Measurements from ENCODE around the gene FXYD7.

The FXYD7 gene

DNA sequence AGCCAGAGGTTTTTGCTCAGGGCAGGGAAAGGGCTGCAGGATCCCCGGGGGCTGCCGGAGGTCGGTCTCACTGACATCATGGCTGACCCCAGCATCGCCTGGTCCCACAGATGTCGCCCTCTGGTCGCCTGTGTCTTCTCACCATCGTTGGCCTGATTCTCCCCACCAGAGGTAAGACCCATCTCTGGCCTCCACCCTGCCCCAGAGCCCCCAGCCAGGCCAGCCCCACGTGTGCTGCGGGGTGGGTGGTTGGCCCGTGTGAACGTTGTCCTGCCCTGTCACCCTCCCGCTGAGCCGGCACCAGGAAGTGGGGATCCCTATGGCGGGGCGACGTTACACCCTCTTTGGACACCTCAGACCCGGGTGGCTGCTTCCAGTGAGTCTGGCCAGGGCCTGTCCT, 12.4 kb downstream of the FXYD7 start:
- no peak for DNase-seq (ENCODE audit: low read depth)
- peak overlapping the region; percentile 85 for H3K4me3 ChIP-seq (ENCODE audit: low read depth, low read length)

DNA sequence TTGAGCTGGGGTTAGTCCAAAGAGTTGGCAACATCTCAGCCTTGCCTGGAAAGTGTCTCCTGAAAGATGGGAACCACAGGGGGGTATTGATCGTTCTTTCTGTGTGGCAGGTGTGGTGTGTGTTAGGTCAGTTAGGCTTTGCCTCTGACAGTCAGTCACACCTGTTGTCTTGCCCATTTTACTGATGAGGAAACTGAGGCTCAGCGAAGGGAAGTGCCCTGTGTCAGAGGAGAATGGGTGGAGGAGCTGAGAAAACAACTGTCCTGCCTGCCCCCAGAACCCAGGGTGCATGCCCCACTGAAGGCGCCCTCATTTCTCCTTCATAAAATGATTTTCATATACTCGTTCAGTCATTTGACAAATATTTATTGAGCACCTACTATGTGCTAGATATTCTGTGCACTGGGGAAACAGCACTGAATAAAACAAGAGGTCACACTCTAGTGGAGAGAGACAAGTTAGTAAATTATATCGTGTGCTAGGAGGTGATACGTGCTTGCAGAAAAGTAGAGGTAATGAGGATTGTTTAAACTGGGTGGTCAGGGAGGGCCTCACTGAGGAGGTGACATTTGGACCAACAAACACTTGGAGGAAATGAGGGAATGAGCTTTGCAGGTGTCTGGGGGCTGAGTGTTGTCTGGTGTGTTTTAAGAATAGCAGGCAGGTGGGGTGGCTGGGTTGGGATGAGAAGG, 13.1 kb downstream of the FXYD7 start:
- H3K4me3 ChIP-seq (ENCODE audit: low read depth, low read length): peak overlapping the region; percentile 85
- TF ChIP-seq, protein P1, sequence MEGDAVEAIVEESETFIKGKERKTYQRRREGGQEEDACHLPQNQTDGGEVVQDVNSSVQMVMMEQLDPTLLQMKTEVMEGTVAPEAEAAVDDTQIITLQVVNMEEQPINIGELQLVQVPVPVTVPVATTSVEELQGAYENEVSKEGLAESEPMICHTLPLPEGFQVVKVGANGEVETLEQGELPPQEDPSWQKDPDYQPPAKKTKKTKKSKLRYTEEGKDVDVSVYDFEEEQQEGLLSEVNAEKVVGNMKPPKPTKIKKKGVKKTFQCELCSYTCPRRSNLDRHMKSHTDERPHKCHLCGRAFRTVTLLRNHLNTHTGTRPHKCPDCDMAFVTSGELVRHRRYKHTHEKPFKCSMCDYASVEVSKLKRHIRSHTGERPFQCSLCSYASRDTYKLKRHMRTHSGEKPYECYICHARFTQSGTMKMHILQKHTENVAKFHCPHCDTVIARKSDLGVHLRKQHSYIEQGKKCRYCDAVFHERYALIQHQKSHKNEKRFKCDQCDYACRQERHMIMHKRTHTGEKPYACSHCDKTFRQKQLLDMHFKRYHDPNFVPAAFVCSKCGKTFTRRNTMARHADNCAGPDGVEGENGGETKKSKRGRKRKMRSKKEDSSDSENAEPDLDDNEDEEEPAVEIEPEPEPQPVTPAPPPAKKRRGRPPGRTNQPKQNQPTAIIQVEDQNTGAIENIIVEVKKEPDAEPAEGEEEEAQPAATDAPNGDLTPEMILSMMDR (IDR thresholded peaks at IDR 0.05; ENCODE audit: low read depth, low read length, missing control alignments): no peak
- no peak for DNase-seq (ENCODE audit: low read depth)

More for the DNA sequence above, 12.4 kb downstream of the FXYD7 start:
- TF ChIP-seq, protein P1 (IDR thresholded peaks at IDR 0.05; ENCODE audit: low read depth, low read length, missing control alignments): no peak

DNA sequence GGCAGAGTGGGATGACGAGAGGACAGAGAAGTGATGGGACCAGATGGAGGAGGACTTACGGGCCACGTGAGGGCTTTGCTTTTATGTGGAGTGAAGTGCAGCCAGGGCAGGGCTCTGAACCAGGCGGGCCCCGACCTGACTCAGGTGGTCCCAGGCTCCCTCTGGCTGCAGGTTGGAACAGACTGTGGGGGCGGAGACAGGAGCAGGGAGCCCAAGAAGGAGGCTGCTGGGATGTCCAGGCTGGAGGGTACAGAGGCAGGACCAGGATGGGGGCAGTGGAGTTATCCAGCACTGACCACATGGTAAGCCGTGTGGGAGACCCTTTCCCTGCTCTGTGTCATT, 13.6 kb downstream of the FXYD7 start:
- no peak for DNase-seq (ENCODE audit: low read depth)
- TF ChIP-seq, protein P1 (IDR thresholded peaks at IDR 0.05; ENCODE audit: low read depth, low read length, missing control alignments): no peak
- no peak overlapping the region for H3K4me3 ChIP-seq (ENCODE audit: low read depth, low read length)

DNA sequence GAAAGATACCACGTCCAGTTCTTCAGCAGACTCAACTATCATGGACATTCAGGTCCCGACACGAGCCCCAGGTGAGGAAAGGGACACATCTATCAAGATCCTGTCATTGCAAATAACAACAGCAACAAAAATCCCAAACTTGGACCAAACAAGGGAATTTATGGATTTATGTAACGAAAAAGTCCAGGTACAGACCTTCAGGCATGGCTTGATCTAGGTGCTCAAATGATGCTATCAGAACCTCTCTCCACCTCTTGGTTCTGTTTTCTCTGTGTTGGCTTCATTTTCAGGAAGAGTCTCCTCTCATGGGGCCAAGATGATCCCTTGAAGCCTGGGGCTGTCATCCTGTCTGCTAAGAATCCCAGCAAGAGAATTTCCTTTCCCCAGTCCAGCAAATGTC, 14.4 kb downstream of the FXYD7 start:
- TF ChIP-seq, protein P1 (IDR thresholded peaks at IDR 0.05; ENCODE audit: low read depth, low read length, missing control alignments): no peak
- no peak overlapping the region for H3K4me3 ChIP-seq (ENCODE audit: low read depth, low read length)
- no peak for DNase-seq (ENCODE audit: low read depth)

DNA sequence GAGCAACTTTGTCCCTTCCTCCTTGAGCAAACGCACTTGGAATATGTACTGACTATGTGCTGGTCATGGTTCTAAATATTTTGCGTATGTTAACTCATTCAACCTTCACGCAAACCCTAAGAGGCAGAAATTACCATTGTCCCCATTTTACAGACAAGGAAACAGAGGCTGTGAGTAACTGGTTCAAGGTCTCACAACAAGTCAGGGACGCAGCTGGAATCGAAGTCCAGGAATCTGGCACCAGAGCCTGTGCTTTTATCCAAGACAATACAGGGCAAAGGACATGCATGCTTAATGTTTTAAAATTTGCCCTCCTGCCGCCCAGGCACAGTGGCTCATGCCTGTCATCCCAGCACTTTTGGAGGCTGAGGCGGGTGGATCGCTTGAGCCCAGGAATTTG, 16.6 kb downstream of the FXYD7 start:
- TF ChIP-seq, protein P1 (IDR thresholded peaks at IDR 0.05; ENCODE audit: low read depth, low read length, missing control alignments): no peak
- H3K4me3 ChIP-seq (ENCODE audit: low read depth, low read length): no peak overlapping the region

DNA sequence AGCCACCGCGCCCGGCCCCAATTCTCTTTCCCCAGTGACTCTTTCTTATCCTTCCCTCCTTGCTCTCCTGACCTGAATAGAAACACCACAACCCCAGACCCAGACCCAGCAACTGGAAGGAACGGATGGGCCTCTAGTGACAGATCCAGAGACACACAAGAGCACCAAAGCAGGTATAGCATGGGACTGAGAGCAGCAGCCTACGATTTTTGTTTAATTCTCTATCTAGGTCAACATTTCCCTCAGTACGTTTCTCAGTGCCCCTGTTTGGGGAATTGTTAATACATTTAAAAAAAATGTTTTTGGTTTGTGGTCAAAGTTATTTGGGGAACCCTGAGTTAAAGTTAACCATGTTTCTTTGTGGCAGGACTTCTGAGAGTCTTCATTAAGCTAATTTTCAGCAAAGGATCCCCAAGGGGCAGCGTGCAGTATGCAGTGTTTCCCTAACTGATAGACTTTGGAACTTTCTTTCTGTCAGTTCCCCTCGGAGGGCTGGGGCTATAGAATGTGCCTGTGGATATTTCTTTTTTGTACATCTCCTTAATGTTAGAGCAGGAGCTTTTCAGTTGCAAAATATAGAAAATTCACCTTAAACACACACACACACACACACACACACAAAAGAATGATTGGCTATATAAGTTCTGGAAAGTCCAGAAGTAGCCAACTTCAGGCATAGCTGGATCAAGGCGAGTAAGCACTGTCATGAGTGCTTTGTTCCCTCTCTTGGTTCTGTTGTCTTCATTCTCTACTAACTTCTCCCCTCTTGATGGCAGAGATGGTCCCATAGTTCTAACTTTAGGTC, 17.8 kb downstream of the FXYD7 start:
- DNase-seq (ENCODE audit: low read depth): no peak
- TF ChIP-seq, protein P1 (IDR thresholded peaks at IDR 0.05; ENCODE audit: low read depth, low read length, missing control alignments): no peak
- no peak overlapping the region for H3K4me3 ChIP-seq (ENCODE audit: low read depth, low read length)

More for the DNA sequence above, 16.6 kb downstream of the FXYD7 start:
- DNase-seq (ENCODE audit: low read depth): no peak

Data from GM12864 (cell line).